A549 treated with RU486 at 1 μM for 4 hours (cell line): ENCODE results near the gene FRYL. TPM values are rescaled to one million over a fixed set of nuclear protein-coding genes. Genes with fewer than 3 reads are reported as not detected.

Experiments
- total RNA-seq: library from RNA; stranded (reverse); fragments of 200-300 nt; extraction: Qiagen RNA extraction; gene quantifications from 5 replicates; pipeline ENCODE4 v1.2.3, GENCODE V29; 2022; ENCODE audit warnings: low read depth

The FRYL gene
- total RNA-seq, result 7.2 to 11.0 TPM (median 8.7 TPM) in 5 replicates

GRCh38 chr4:48779998-48780864 lies at the start of gene FRYL:
Gene FRYL (minus strand): TSS chr4:48780279. CDS start chr4:48634410, 145,869 bp downstream.

GRCh38 chr4:48490012-48490679 lies 289.9 kb downstream of the FRYL start, which contains the start of gene ZAR1:
Gene ZAR1 (plus strand): TSS chr4:48490252. CDS start chr4:48490292, 40 bp downstream.

GRCh38 chr4:48483006-48483776 lies 296.9 kb downstream of the FRYL start, which contains the start of gene SLC10A4:
Gene SLC10A4 (plus strand): TSS chr4:48483343. CDS start chr4:48483562, 219 bp downstream.

Other genes starting within 250 kb of the FRYL start
- 109 to 195 TPM (median 127 TPM) in 5 replicates for gene OCIAD1, start 50.8 kb upstream of the FRYL start, total RNA-seq
- gene OCIAD2, start 126.5 kb upstream of the FRYL start, total RNA-seq, result 115 to 177 TPM (median 127 TPM) in 5 replicates
- not detected in 5 replicates for gene CWH43, start 206.0 kb upstream of the FRYL start, total RNA-seq